GM19455 (cell line): ENCODE results near the gene MAEL.
A peak's percentile ranks its signal among the peaks of the same experiment; 100 is the strongest.

Source experiments
- ATAC-seq: cut with Tn5 transposase; IDR thresholded peaks from one replicate; pipeline ENCODE4 v1.9.1; 2021; ENCODE audit not compliant: unreplicated experiment

The MAEL gene

GRCh38 chr1:167054946-167055630, 66.0 kb downstream of the MAEL start:
- no peak for ATAC-seq

GRCh38 chr1:167056529-167057231, 67.6 kb downstream of the MAEL start:
- no peak for ATAC-seq

GRCh38 chr1:167057241-167057688, 68.2 kb downstream of the MAEL start:
- ATAC-seq, result no peak

DNA sequence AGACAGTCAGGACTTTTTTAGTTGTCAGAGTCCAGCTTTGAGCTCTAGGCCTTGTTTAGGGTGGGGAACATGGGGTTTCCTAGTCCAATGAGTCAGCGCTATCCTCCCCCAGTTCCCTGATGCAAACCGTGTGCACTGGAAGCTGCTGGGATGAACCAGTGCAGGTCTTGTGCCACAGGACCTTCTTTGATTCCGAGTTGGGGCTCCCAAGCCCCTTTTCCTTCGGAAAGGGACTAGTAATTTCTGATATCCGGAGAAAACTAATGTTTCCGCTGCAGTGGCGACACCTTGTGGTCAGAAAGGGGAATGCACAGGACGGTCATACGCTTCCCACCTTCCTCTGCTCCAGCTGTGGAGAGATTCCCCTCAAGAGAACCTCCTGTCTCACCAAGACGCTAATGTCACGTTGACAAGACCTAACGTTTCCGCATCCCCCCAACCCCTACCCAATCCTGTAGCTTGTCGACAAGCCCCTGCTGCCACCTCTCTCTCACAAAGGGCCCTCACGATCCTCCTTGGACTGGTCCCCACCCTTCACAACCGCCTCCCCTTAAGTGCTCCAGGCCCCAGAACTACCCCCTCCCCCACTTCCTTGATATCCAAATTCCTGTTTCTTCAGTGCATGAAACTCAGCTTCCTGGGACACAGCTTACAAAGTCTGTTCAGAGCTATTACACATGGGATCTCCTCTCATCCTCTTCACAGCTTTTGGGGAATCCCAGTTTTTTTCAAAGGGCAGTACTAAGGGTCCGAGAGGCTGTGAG, 70.1 kb downstream of the MAEL start:
- ATAC-seq, result no peak

- ATAC-seq, result no peak
Observed at GRCh38 chr1:167059809-167060107, 70.7 kb downstream of the MAEL start.

DNA sequence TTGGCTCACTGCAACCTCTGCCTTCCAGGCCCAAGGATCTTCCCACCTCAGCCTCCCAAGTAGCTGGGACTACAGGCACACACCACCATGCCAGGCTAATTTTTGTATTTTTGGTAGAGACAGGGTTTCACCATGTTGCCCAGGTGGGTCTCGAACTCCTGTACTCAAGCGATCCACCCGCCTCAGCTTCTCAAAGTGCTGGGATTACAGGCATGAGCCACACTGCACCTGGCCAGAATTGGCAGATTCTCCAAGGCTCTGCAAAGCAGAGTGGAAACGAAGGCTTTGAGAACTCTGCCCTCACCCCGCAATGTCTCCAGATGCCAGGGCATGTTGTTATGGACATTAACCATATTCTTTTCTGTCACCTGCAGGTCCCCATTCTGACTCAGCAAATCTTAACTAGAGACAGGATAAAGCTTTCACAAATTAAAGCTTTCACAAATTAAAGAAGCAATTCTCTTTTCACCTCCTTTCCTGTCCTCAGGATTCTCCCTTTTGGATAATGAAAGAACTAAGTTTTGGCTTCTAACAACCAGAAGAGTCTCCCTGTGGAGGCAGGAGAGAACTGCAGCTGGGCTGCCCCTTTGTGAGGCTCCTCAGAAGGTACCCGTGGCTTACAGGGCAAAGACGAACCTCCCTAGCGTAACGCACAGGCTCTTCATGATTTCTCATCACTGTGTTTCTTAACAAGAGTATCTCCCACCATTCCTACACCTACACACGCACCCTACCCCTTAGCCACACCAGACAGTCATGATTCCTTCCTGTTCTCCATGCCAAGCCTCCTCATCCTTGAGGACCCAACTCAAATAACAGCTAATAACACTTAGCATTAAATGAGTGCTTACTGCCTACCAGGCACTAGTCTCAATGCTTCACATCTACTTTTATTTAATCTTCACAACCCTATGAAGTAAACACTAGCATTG, 71.3 kb downstream of the MAEL start:
- ATAC-seq, result no peak

GRCh38 chr1:167061073-167061464, 72.0 kb downstream of the MAEL start:
- no peak for ATAC-seq

GRCh38 chr1:167064621-167065020, 75.5 kb downstream of the MAEL start:
- no peak for ATAC-seq

DNA sequence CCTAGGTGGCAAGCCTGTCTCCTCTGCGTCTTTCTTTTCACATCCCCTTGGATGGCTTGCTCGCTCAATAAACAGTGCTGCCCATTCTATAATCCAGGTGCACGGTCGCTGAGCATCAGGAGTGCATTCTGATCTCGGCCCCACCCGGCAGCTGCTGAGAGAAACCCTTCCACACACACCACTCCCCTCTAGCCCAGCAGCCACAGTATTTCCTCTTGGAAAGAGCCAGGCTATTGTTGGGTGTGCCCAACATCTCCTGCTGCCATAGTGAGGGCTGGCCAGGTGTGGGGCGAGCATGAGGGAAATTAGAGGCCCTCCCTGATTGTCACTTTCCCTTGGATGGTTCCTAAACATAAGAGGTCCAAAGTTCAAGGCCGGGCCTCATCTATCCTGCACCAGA, 76.4 kb downstream of the MAEL start:
- ATAC-seq, result no peak

GRCh38 chr1:167066333-167067122, 77.4 kb downstream of the MAEL start:
- peak; percentile 67 for ATAC-seq

GRCh38 chr1:167067904-167068303, 78.8 kb downstream of the MAEL start:
- ATAC-seq, result no peak

GRCh38 chr1:167068761-167069160, 79.7 kb downstream of the MAEL start:
- ATAC-seq, result no peak

GRCh38 chr1:167071286-167071685, 82.2 kb downstream of the MAEL start:
- no peak for ATAC-seq
